ENCODE data around the gene FAM168A.

DNA sequence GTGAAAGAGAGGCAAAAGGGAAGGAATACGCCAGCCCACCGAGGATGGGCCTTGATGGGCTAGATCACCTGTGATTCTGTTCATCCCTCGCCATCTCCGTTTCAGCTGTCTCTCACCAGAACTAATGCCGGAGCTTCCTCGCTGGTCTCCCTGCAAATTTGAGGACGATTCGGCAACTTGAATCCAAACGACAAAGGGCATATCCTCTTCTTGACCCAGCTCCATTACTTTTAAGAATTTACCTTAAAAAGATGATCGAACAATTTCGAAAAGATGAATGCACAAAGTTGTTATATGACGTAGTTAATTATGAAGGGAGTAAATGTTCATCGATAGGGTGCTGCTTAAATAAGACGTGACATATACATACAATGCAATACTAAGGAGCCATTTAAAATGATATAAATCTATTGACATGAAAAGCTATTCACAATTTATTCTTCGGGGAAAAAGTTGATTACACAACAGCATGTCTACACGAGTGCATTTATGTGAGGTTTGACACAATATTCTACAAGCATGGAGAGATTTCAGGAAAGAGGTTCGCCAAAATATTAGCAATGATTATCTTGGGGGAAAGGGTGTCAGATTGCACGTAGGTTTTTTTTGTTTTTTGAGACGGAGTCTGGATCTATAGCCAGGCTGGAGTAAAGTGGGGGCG lies 937 bp upstream of the FAM168A start:
- TF ChIP-seq, protein P1, sequence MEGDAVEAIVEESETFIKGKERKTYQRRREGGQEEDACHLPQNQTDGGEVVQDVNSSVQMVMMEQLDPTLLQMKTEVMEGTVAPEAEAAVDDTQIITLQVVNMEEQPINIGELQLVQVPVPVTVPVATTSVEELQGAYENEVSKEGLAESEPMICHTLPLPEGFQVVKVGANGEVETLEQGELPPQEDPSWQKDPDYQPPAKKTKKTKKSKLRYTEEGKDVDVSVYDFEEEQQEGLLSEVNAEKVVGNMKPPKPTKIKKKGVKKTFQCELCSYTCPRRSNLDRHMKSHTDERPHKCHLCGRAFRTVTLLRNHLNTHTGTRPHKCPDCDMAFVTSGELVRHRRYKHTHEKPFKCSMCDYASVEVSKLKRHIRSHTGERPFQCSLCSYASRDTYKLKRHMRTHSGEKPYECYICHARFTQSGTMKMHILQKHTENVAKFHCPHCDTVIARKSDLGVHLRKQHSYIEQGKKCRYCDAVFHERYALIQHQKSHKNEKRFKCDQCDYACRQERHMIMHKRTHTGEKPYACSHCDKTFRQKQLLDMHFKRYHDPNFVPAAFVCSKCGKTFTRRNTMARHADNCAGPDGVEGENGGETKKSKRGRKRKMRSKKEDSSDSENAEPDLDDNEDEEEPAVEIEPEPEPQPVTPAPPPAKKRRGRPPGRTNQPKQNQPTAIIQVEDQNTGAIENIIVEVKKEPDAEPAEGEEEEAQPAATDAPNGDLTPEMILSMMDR (IDR thresholded peaks at IDR 0.05 in 2 of 3, conservative IDR thresholded peaks at IDR 0.05 in 1 of 3; ENCODE audit: insufficient read depth in 2 of 3, low read depth in 1 of 3, low read length in 3 of 3): no peak
- TF ChIP-seq FOXP1 (CRISPR knock-in tag; IDR thresholded peaks at IDR 0.05) (no peak), FOSL1 (tag; conservative IDR thresholded peaks at IDR 0.05) (no peak), POLR2AphosphoS5 (IDR thresholded peaks at IDR 0.05; ENCODE audit: control insufficient read depth, insufficient read depth, low read depth, low read length) (no peak), POLR2A (conservative IDR thresholded peaks at IDR 0.05) (no peak; the same call in 1 of the 2 replicates), TBP (optimal IDR thresholded peaks at IDR 0.05; ENCODE audit: low read depth, low read length) (peak; percentile 3), SPI1 (IDR thresholded peaks at IDR 0.05; ENCODE audit: borderline replicate concordance, low read depth, low read length) (no peak), RBFOX2 (IDR thresholded peaks at IDR 0.05; ENCODE audit: low read depth, low read length) (no peak)
- TF ChIP-seq, protein P2, sequence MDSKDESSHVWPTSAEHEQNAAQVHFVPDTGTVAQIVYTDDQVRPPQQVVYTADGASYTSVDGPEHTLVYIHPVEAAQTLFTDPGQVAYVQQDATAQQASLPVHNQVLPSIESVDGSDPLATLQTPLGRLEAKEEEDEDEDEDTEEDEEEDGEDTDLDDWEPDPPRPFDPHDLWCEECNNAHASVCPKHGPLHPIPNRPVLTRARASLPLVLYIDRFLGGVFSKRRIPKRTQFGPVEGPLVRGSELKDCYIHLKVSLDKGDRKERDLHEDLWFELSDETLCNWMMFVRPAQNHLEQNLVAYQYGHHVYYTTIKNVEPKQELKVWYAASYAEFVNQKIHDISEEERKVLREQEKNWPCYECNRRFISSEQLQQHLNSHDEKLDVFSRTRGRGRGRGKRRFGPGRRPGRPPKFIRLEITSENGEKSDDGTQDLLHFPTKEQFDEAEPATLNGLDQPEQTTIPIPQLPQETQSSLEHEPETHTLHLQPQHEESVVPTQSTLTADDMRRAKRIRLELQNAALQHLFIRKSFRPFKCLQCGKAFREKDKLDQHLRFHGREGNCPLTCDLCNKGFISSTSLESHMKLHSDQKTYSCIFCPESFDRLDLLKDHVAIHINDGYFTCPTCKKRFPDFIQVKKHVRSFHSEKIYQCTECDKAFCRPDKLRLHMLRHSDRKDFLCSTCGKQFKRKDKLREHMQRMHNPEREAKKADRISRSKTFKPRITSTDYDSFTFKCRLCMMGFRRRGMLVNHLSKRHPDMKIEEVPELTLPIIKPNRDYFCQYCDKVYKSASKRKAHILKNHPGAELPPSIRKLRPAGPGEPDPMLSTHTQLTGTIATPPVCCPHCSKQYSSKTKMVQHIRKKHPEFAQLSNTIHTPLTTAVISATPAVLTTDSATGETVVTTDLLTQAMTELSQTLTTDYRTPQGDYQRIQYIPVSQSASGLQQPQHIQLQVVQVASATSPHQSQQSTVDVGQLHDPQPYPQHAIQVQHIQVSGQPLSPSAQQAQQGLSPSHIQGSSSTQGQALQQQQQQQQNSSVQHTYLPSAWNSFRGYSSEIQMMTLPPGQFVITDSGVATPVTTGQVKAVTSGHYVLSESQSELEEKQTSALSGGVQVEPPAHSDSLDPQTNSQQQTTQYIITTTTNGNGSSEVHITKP (IDR thresholded peaks at IDR 0.05; ENCODE audit: partially characterized antibody): no peak
- TF ChIP-seq, protein P3, sequence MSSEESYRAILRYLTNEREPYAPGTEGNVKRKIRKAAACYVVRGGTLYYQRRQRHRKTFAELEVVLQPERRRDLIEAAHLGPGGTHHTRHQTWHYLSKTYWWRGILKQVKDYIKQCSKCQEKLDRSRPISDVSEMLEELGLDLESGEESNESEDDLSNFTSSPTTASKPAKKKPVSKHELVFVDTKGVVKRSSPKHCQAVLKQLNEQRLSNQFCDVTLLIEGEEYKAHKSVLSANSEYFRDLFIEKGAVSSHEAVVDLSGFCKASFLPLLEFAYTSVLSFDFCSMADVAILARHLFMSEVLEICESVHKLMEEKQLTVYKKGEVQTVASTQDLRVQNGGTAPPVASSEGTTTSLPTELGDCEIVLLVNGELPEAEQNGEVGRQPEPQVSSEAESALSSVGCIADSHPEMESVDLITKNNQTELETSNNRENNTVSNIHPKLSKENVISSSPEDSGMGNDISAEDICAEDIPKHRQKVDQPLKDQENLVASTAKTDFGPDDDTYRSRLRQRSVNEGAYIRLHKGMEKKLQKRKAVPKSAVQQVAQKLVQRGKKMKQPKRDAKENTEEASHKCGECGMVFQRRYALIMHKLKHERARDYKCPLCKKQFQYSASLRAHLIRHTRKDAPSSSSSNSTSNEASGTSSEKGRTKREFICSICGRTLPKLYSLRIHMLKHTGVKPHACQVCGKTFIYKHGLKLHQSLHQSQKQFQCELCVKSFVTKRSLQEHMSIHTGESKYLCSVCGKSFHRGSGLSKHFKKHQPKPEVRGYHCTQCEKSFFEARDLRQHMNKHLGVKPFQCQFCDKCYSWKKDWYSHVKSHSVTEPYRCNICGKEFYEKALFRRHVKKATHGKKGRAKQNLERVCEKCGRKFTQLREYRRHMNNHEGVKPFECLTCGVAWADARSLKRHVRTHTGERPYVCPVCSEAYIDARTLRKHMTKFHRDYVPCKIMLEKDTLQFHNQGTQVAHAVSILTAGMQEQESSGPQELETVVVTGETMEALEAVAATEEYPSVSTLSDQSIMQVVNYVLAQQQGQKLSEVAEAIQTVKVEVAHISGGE (CRISPR knock-in tag; IDR thresholded peaks at IDR 0.05): peak in 1 of 3 experiments; percentile 65; a peak in 3 of 6 replicates
- TF ChIP-seq, protein P4, sequence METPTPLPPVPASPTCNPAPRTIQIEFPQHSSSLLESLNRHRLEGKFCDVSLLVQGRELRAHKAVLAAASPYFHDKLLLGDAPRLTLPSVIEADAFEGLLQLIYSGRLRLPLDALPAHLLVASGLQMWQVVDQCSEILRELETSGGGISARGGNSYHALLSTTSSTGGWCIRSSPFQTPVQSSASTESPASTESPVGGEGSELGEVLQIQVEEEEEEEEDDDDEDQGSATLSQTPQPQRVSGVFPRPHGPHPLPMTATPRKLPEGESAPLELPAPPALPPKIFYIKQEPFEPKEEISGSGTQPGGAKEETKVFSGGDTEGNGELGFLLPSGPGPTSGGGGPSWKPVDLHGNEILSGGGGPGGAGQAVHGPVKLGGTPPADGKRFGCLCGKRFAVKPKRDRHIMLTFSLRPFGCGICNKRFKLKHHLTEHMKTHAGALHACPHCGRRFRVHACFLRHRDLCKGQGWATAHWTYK (CRISPR knock-in tag; IDR thresholded peaks at IDR 0.05): no peak
- TF ChIP-seq, protein P5, sequence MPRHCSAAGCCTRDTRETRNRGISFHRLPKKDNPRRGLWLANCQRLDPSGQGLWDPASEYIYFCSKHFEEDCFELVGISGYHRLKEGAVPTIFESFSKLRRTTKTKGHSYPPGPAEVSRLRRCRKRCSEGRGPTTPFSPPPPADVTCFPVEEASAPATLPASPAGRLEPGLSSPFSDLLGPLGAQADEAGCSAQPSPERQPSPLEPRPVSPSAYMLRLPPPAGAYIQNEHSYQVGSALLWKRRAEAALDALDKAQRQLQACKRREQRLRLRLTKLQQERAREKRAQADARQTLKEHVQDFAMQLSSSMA (CRISPR knock-in tag; IDR thresholded peaks at IDR 0.05): no peak
- TF ChIP-seq, protein P6, sequence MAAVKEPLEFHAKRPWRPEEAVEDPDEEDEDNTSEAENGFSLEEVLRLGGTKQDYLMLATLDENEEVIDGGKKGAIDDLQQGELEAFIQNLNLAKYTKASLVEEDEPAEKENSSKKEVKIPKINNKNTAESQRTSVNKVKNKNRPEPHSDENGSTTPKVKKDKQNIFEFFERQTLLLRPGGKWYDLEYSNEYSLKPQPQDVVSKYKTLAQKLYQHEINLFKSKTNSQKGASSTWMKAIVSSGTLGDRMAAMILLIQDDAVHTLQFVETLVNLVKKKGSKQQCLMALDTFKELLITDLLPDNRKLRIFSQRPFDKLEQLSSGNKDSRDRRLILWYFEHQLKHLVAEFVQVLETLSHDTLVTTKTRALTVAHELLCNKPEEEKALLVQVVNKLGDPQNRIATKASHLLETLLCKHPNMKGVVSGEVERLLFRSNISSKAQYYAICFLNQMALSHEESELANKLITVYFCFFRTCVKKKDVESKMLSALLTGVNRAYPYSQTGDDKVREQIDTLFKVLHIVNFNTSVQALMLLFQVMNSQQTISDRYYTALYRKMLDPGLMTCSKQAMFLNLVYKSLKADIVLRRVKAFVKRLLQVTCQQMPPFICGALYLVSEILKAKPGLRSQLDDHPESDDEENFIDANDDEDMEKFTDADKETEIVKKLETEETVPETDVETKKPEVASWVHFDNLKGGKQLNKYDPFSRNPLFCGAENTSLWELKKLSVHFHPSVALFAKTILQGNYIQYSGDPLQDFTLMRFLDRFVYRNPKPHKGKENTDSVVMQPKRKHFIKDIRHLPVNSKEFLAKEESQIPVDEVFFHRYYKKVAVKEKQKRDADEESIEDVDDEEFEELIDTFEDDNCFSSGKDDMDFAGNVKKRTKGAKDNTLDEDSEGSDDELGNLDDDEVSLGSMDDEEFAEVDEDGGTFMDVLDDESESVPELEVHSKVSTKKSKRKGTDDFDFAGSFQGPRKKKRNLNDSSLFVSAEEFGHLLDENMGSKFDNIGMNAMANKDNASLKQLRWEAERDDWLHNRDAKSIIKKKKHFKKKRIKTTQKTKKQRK (IDR thresholded peaks at IDR 0.05; ENCODE audit: borderline replicate concordance, low read depth, low read length): no peak
